IPS DF 4.7 (cell line): ENCODE measurements around the gene KCNJ9.

Experiments used
- DNase-seq: peaks from one replicate; pipeline ENCODE4 v3.0.0-alpha.2; 2013; ENCODE audit warnings: low spot score; ENCODE audit errors: extremely low read depth

Gene KCNJ9

GRCh38 chr1:160087118-160087662 is 5.9 kb downstream of the KCNJ9 start:
- DNase-seq = no peak

GRCh38 chr1:160089883-160090282 is 8.5 kb downstream of the KCNJ9 start:
- no peak for DNase-seq

- DNase-seq = no peak
These were observed 9.4 kb downstream of the KCNJ9 start for GRCh38 chr1:160090760-160091159.

- DNase-seq = no peak
These were observed 10.4 kb downstream of the KCNJ9 start for GRCh38 chr1:160091666-160092223.

GRCh38 chr1:160092366-160093068 is 11.2 kb downstream of the KCNJ9 start:
- DNase-seq = no peak

GRCh38 chr1:160093069-160093395 is 11.7 kb downstream of the KCNJ9 start:
- no peak for DNase-seq

GRCh38 chr1:160093624-160094290 is 12.4 kb downstream of the KCNJ9 start:
- DNase-seq = no peak

GRCh38 chr1:160094291-160094625 is 12.9 kb downstream of the KCNJ9 start:
- no peak for DNase-seq

- no peak for DNase-seq
These were observed 13.5 kb downstream of the KCNJ9 start for GRCh38 chr1:160094806-160095205.

GRCh38 chr1:160095382-160096105 is 14.2 kb downstream of the KCNJ9 start:
- DNase-seq = no peak

GRCh38 chr1:160096274-160097116 is 15.2 kb downstream of the KCNJ9 start:
- no peak for DNase-seq

- DNase-seq = no peak
These were observed 16.0 kb downstream of the KCNJ9 start for GRCh38 chr1:160097151-160097910.

GRCh38 chr1:160097911-160098851 is 16.8 kb downstream of the KCNJ9 start, which contains the start of gene IGSF8:
Gene IGSF8, minus strand, starts transcription at chr1:160098619. Its CDS starts 147 bp downstream, at chr1:160098472.
- DNase-seq = no peak

- DNase-seq = no peak
These were observed 17.7 kb downstream of the KCNJ9 start for GRCh38 chr1:160098852-160099561.

GRCh38 chr1:160099716-160100375 is 18.5 kb downstream of the KCNJ9 start:
- DNase-seq = no peak

GRCh38 chr1:160101037-160101716 is 19.8 kb downstream of the KCNJ9 start:
- DNase-seq = no peak

GRCh38 chr1:160101717-160102522 is 20.6 kb downstream of the KCNJ9 start:
- no peak for DNase-seq
